ENCODE measurements around the gene TPTE2.

TPTE2 gene

GRCh38 chr13:19596960-19597361 is 35.6 kb upstream of the TPTE2 start:
- DNase-seq (ENCODE audit: low read depth, low spot score), result no peak
- TF ChIP-seq POLR2AphosphoS5 (IDR thresholded peaks at IDR 0.05; ENCODE audit: borderline replicate concordance, low read depth, low read length), result no peak
- TF ChIP-seq FOXP2 (optimal IDR thresholded peaks at IDR 0.05; ENCODE audit: control extremely low read depth, extremely low read length, insufficient read depth), result no peak
- no peak for TF ChIP-seq EZH2 (IDR thresholded peaks at IDR 0.05)
- Histone ChIP-seq H3K4me3 (no peak overlapping the region), H3K27ac (no peak overlapping the region), H3K9ac (ENCODE audit: insufficient read length) (no peak overlapping the region), H3K36me3 (ENCODE audit: insufficient read depth, low read length) (no peaks in the 10 kb centered on the region), H3K9me3 (ENCODE audit: low read depth, low read length) (no peaks in the 10 kb centered on the region)

- H3K36me3 ChIP-seq (ENCODE audit: insufficient read depth, low read length), result no peaks in the 10 kb centered on the region
- TF ChIP-seq EZH2 (IDR thresholded peaks at IDR 0.05) (no peak), FOXP2 (optimal IDR thresholded peaks at IDR 0.05; ENCODE audit: control extremely low read depth, extremely low read length, insufficient read depth) (no peak), POLR2AphosphoS5 (IDR thresholded peaks at IDR 0.05; ENCODE audit: borderline replicate concordance, low read depth, low read length) (no peak)
- no peaks in the 10 kb centered on the region for H3K9me3 ChIP-seq (ENCODE audit: low read depth, low read length)
- no peak overlapping the region for H3K9ac ChIP-seq (ENCODE audit: insufficient read length)
- H3K27ac ChIP-seq, result no peak overlapping the region
- no peak overlapping the region for H3K4me3 ChIP-seq
- no peak for DNase-seq (ENCODE audit: low read depth, low spot score)
Observed at GRCh38 chr13:19596086-19596485, 34.8 kb upstream of the TPTE2 start.

DNA sequence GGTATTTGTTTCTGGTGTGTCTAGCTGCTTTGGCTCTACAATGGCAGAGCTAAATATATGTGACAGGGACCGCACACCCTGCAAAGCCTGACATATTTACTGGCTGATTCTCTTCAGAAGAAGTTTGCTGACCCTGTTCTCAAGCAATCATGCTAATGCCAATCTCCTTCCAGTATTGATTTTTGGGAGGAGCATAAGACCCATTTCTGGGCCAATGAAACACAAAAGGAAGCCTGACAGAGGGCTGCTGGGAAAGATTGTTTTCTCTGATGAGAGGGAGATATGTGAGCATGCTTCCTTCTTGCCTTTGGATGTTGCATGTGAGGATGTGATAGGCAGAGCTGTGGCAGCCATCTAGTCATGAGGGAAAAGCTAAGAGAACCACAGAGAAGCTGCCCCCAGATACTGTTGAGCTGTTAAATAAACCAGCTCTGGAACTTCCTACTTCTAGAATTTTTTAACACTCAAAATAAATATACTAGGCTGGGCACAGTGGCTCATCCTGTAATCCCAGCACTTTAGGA is 31.4 kb upstream of the TPTE2 start:
- H3K9me3 ChIP-seq (ENCODE audit: low read depth, low read length), result no peaks in the 10 kb centered on the region
- no peak for DNase-seq (ENCODE audit: low read depth, low spot score)
- no peak overlapping the region for H3K4me3 ChIP-seq
- H3K27ac ChIP-seq, result no peak overlapping the region
- TF ChIP-seq FOXP2 (optimal IDR thresholded peaks at IDR 0.05; ENCODE audit: control extremely low read depth, extremely low read length, insufficient read depth), result no peak
- H3K9ac ChIP-seq (ENCODE audit: insufficient read length), result no peak overlapping the region
- H3K36me3 ChIP-seq (ENCODE audit: insufficient read depth, low read length), result no peaks in the 10 kb centered on the region

DNA sequence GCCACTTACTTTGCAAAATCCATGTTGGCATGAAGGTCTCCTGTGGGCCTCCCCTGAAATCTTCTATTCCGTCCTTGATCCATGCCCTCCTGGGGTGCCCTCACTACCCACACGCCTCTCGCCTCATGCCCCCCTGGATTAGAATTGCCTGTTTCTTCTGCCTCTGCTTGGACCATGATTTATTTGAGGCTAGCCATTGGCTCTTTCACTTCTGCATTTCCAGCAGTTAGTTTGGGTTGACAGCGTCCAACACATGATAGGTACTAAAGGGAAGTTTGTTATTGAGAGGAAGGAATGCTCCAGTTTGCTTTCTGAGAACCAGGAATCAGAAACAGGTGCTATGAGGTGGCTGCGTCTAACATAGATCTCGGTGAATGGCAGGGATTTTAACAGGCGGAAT is 30.5 kb upstream of the TPTE2 start:
- TF ChIP-seq EZH2 (IDR thresholded peaks at IDR 0.05) (no peak), FOXP2 (optimal IDR thresholded peaks at IDR 0.05; ENCODE audit: control extremely low read depth, extremely low read length, insufficient read depth) (no peak), POLR2AphosphoS5 (IDR thresholded peaks at IDR 0.05; ENCODE audit: borderline replicate concordance, low read depth, low read length) (no peak)
- no peaks in the 10 kb centered on the region for H3K36me3 ChIP-seq (ENCODE audit: insufficient read depth, low read length)
- H3K4me3 ChIP-seq, result no peak overlapping the region
- no peak overlapping the region for H3K27ac ChIP-seq
- H3K9me3 ChIP-seq (ENCODE audit: low read depth, low read length), result no peaks in the 10 kb centered on the region
- H3K9ac ChIP-seq (ENCODE audit: insufficient read length), result no peak overlapping the region
- DNase-seq (ENCODE audit: low read depth, low spot score), result no peak

DNA sequence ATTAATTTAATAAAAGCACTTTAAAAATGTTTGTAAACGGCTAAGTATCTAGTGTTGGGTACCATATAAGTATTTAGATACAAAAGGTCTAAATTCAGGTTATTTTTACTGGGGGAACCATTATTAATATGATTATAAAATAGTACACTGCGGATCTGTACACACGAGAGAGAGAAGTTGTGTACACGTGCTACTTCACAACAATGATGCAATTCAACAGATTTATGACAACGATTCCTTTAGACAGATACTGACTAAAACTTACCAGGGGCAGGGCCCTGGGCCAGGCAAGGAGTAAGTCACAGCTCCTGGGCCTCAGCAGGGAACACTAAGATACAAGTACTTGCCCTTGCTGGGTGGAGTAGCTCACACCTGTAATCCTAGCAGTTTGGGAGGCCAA is 29.1 kb upstream of the TPTE2 start:
- no peak overlapping the region for H3K4me3 ChIP-seq
- no peak overlapping the region for H3K27ac ChIP-seq
- no peak for DNase-seq (ENCODE audit: low read depth, low spot score)
- H3K9ac ChIP-seq (ENCODE audit: insufficient read length), result no peak overlapping the region
- no peaks in the 10 kb centered on the region for H3K9me3 ChIP-seq (ENCODE audit: low read depth, low read length)
- no peak for TF ChIP-seq POLR2AphosphoS5 (IDR thresholded peaks at IDR 0.05; ENCODE audit: borderline replicate concordance, low read depth, low read length)
- no peak for TF ChIP-seq EZH2 (IDR thresholded peaks at IDR 0.05)
- TF ChIP-seq FOXP2 (optimal IDR thresholded peaks at IDR 0.05; ENCODE audit: control extremely low read depth, extremely low read length, insufficient read depth), result no peak
- H3K36me3 ChIP-seq (ENCODE audit: insufficient read depth, low read length), result no peaks in the 10 kb centered on the region

DNA sequence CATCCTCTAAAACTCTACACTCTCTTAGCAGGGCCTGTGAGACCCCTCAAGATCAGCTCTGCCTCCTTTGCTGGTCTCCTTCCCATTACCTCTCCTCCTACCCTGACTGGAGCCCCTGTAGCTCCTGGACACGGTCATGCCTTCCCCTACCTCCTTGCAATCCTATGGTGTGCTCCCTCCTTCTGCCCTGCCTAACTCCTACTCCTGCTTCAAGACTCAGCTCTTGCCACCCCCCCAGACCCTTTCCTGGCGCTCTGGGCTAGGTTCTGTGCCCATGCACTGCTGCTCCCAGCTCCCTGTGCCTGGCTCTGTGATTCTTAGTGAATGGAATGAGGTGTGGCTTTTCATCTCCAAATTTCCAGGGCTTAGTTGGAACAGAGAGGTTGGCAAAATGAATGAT is 28.0 kb upstream of the TPTE2 start:
- no peak for DNase-seq (ENCODE audit: low read depth, low spot score)
- H3K36me3 ChIP-seq (ENCODE audit: insufficient read depth, low read length), result no peaks in the 10 kb centered on the region
- no peak overlapping the region for H3K4me3 ChIP-seq
- TF ChIP-seq POLR2AphosphoS5 (IDR thresholded peaks at IDR 0.05; ENCODE audit: borderline replicate concordance, low read depth, low read length) (no peak), EZH2 (IDR thresholded peaks at IDR 0.05) (no peak), FOXP2 (optimal IDR thresholded peaks at IDR 0.05; ENCODE audit: control extremely low read depth, extremely low read length, insufficient read depth) (no peak)
- H3K9me3 ChIP-seq (ENCODE audit: low read depth, low read length), result no peaks in the 10 kb centered on the region
- H3K27ac ChIP-seq, result no peak overlapping the region
- H3K9ac ChIP-seq (ENCODE audit: insufficient read length), result no peak overlapping the region

DNA sequence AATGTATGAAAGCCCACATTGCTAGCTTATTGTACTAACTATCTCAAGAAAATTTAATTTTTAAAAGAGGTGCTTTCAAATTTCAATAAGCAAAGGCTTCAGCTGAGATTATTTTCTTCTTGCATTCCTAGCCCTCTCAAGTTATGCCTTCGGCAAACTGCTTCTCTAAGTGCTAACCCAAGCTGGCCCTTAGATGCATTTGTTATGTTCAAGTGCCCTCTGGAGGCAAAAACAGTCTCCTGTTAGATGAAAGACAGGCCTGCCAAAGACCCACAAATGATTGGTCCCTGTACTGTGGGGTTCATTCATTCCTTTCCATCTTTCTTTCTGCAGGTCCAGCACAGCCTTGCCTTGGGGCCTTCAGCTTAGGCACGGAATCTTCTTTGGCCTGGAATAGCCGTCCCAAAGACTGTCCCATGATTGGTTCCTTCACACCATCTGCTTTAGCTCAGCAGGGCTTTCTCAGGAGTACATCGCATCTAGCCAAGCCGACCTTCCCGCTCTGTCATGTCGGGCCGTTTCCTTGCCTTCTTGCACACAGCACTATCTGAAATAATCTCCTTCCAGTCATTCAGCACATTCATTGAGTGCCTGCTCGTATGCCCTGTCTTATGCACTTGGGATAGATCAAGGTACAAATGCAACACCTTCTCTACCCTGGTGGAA is 26.4 kb upstream of the TPTE2 start:
- Histone ChIP-seq H3K27ac (peak overlapping the region; percentile 89), H3K9ac (ENCODE audit: insufficient read length) (peak overlapping the region; percentile 3), H3K9me3 (ENCODE audit: low read depth, low read length) (no peaks in the 10 kb centered on the region), H3K36me3 (ENCODE audit: insufficient read depth, low read length) (no peaks in the 10 kb centered on the region), H3K4me3 (peak overlapping the region; percentile 76)
- TF ChIP-seq EZH2 (IDR thresholded peaks at IDR 0.05), result no peak
- TF ChIP-seq FOXP2 (optimal IDR thresholded peaks at IDR 0.05; ENCODE audit: control extremely low read depth, extremely low read length, insufficient read depth), result no peak
- no peak for TF ChIP-seq POLR2AphosphoS5 (IDR thresholded peaks at IDR 0.05; ENCODE audit: borderline replicate concordance, low read depth, low read length)
- DNase-seq (ENCODE audit: low read depth, low spot score), result peak; percentile 35

DNA sequence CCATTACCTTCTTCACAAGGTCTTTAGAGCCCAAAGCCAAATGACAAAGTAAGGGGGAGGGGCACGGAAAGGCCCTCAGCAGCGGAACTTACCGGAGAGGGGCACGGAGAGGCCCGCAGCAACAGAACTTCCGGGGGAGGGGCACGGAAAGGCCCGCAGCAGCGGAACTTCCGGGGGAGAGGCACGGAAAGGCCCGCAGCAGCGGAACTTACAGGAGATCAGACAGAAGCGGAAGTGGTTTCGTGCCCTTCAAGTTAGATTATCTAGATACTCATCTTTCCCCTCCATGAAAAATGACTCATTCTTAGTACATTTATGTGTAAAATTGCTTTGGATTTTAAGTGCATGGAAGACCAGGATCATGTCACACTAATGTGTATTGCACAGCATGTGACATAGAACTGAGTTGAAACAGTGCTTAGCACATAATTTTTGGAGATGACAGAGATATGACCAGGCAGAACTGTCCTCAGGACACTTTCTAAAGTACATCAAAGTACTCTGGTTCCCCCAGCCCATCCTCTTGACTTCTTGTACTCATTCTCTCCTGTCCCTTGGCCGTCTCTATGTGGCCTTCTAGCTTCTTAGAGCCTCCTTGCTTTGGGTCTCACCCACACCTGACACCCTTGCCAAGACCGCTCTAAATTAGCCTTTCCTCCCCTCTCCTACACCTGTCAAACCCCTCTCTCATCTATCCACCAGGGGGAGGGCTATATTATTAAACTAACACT is 25.7 kb upstream of the TPTE2 start:
- Histone ChIP-seq H3K9me3 (ENCODE audit: low read depth, low read length) (no peaks in the 10 kb centered on the region), H3K36me3 (ENCODE audit: insufficient read depth, low read length) (no peaks in the 10 kb centered on the region), H3K27ac (peak overlapping the region; percentile 89), H3K9ac (ENCODE audit: insufficient read length) (peak overlapping the region; percentile 3), H3K4me3 (peak overlapping the region; percentile 76)
- peak; percentile 72 for DNase-seq (ENCODE audit: low read depth, low spot score)
- TF ChIP-seq POLR2AphosphoS5 (IDR thresholded peaks at IDR 0.05; ENCODE audit: borderline replicate concordance, low read depth, low read length) (peak; percentile 54; the same call in 1 of the 2 replicates), FOXP2 (optimal IDR thresholded peaks at IDR 0.05; ENCODE audit: control extremely low read depth, extremely low read length, insufficient read depth) (no peak)
